Activated CD4-positive, alpha-beta T cell treated with anti-CD3 and anti-CD28 coated beads for 4 hours (primary cell): ENCODE measurements around the gene C18orf63.

Experiments used
- DNase-seq, 2 donors: peaks; one replicate each; pipeline ENCODE4 v3.0.0-alpha.2; 2020

C18orf63 gene

DNA sequence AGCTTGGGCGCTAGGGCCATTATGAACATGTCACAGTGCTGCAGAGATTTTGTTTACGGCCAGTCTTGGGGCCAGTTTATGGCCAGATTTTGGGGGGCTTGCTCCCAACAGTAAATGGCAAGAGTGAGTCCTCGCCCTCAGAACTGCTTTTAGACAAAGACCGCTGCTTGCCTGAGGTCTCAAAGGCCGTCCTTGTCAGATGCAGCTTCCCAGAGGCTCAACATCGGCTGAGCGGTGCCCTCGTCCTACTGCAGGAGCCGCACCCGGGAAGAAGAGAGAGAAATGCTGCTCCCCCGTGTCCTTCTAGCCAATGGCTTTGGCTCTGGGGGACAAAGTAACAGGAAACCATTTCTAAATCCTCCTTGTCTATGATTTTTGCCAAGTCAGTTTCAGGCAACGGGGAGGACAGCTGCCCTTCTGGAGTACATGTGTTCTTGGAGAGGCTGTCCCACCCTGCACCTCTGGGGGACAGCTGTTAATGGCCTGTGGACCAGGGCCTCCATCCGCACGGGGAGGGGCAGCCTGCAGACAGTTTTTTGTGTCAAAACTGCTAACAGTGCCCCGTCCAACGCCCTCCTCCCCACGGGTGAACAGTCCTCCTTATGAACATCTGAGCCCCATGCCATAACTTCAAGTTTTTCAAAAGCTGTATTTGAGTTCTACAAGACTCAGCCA lies 66.1 kb downstream of the C18orf63 start:
- DNase-seq: no peak

GRCh38 chr18:74382481-74383017 lies 66.9 kb downstream of the C18orf63 start:
- no peak for DNase-seq

DNA sequence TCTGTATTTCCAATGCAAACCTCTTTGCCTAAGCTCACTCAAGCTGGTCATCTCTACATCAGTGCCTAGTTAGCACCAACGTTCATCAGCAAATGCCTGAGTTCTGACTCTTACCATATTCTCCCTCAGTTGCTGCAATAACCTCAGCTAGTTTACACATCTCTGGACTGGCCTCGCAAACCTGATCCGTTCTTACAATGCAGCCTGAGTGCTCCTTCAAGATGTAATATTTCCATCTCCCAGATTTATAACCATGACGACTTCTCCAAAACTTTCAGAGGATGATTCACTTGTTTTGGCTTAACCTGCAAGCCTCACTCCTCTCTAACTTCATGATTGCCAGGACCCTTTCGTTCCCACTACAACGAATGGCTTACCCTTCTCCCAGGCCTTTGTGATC lies 71.7 kb downstream of the C18orf63 start:
- no peak for DNase-seq

GRCh38 chr18:74388227-74388626 lies 72.6 kb downstream of the C18orf63 start:
- no peak for DNase-seq

DNA sequence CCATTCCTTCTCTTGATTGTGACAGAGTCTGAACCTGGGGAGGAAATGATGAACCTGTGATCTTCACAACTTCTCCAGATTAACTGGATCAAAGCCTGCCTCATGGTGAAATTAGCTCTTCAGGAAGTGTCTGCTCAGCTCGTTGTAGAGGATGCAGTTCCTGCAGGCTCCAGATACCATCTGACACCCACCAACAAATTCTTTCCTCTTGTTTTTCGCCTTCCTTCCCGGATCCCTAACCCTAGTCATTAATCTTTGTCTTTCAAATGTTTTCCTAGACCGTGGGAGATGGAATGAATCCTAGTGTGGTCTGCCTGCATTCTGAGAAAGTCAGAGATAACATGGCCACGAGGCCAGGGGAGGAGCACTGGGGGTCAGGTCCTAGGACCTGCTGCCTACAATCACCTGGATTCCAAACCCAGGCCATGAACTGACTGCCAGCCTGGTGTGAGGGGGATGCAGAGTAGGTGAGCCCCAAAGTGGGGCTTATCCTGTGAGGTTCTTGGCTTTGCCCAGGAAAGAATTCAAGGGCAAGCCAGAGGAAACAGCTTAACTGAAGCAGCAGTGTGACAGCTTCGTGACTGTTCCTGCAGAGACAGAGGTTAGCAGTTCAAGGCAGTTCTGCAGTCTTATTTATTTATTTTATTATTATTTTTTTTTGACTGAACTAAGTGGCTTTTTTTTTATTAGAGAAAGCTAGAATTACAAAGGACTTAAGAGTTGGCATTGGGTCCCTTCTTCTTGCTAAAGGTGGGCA lies 73.7 kb downstream of the C18orf63 start:
- DNase-seq: no peak

DNA sequence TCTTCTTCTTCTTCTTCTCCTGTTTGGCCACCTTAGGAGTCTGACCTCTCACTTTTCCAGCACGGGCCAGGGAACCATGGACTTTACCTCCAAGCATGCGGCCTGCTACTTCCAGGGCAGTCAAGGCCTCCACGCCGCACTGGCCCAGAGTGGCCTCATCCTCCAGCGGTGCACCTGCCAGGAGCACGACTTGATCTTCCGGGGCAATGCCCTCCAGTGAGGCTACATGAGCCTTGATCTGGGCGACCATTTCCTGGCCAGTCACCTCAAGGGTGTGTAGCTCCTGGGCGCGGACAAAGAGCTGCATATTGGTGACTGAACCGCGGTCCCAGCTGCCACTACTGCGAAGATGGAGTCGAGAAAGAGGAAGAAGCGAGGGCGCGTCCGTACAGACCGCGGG lies 74.4 kb downstream of the C18orf63 start:
- DNase-seq: no peak

- DNase-seq: no peak
These were observed 75.3 kb downstream of the C18orf63 start for GRCh38 chr18:74390900-74391299.

DNA sequence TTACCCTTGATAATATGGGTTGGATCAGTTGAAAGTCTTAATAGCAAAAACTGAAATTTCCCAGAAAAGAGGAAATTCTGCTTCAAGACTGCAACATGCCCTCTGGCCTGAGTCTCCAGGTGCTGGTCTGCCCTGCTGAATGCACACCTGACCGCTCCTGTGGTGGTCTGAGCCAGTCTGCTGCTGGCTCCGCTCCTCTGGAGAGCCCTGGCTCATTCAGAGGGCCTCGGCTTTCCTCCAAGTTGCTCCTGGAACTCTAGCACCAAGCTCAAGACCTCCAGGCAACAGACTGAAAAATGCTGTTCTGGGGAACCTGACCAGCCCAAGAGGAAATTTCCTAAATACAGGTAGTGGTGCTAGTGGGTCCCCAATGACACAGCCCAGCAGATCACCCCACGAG lies 76.7 kb downstream of the C18orf63 start:
- DNase-seq: no peak

DNA sequence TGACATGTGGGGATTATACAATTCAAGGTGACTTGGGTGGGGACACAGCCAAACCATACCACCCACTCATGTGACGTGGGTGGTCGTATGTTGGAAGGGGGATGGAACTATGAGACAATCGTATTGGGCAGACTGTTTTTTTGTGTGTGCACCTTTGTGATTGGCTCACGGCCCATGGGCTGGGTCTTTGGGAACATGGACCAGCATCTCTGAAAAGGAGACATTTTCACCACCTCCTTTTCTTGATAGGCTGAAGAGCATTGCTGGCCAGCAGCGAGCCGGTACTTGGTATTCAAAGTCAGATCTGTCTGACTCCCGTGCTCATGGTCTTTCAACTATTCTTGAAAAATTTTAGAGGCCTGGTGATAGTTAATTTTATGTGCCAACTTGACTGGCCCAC lies 79.4 kb downstream of the C18orf63 start:
- DNase-seq: no peak

DNA sequence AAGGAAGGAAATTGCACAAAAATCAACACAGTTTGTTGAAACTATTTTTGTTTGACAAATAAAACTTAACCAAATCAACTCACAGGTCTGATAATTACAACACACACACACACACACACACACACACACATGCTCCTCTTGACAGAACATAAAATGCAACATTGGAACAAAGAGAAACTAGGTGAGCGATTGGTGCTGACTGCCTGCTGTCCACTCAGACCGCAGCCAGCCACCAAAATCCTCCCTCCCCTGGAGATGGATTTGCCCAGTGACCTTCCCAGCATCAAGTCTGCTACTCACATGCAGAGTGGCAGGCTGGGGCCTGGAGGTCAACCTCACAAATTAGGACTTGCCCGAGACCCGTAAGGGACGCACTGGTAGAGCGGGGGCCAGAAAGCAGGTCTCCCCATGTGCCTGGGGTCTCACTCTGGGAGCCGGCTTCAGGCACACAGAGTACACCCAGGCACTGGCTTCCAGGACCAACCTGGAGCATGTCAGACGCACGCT lies 80.1 kb downstream of the C18orf63 start:
- no peak for DNase-seq

- DNase-seq: no peak
These were observed 80.8 kb downstream of the C18orf63 start for GRCh38 chr18:74396171-74397169.

DNA sequence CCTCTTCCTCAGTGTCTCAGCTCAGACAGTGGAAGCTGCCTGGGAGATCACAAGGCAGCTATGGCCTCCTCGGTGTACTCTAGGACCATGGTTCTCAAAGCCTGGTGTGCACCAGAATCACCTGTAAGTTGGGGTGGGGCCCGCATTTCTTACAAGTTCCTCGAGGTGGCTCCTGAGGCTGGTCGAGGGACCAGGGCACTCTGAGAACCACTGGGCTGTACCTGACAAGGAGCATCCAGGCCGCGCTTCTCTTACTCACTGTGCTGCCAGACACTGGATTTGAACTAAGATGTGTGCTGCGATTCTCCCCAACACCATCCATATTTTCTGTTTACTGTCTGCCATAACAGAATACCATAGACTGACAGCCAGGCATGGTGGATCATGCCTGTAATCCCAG lies 81.9 kb downstream of the C18orf63 start:
- DNase-seq: no peak

DNA sequence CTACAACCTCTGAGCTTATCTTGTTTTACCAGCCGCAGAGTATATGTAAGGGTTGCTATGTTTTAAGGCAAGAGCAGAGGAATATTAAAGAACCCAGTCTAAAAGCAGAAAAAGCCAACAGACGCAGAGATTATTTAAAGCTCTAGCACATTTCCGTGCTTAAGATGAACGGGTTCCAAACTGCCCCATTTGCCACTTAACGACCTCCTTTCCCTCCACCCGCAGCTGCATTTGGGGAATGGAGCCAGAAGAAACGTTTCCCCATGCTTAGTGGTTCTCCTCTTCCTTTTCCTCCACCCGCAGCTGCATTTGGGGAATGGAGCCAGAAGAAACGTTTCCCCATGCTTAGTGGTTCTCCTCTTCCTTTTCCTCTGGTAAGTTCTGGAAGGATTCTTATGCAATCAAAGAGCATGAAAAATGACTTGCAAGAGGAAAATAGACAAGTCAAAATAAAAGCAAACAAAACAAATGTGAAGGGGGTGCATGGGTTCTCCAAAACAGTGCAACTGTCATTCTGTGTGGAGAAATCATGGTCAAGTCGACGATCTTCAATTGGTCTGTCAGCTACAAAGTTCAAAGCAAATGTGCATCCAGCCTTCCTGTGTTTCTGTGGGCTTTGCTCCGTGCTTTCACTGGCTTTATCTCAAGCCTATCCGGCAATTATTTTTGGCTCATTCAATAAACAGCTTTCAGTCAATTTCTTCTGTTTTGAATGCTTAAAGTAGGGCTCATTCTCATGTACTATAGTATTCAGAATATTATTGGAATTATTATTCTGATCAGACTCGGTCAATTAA lies 83.7 kb downstream of the C18orf63 start:
- no peak for DNase-seq

DNA sequence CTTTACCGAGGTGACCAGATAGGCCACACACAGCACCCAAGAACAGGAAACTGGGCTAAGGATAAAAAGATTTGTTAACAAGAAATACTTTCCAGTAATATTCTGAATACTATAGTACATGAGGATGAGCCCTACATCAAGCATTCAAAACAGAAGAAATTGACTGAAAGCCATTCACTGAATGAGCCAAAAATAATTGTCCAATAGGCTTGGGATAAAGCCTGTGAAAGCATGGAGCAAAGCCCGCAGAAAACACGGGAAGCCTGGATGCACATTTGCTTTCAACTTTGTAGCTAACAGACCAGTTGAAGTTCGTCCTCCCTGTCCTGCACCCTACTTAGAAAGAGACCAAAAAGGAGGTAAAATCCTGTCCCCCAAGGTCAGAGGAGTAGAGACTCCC lies 85.2 kb downstream of the C18orf63 start:
- DNase-seq: no peak

DNA sequence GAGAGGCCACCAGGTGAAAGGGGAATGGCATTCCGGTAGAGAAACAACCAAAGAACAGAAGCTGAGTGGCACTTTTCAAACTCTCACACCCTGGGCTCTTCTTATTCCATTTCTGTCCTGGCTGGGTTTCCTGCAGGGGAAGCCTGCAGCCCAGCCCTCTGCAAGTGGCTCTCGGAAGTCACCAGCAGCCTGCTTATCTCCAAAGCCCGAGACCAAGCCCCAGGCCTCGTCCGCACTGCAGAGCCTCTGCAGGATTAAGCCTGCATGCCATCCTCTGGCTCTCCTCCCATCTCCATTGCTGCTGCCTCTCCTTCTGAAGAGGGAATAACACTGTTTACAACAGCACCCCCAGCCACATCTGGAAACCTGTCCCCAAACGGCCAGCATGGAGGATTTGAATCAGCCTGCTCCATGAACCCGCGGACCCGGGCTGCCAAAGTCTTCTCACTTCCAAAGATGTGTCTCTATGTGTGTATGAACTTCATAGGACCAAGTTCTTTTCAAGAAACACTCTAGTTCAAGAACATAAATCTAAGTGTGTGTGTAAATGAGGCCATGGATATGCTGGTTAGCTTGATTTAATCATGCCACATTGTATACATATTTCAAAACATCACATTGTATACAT lies 87.3 kb downstream of the C18orf63 start:
- no peak for DNase-seq

DNA sequence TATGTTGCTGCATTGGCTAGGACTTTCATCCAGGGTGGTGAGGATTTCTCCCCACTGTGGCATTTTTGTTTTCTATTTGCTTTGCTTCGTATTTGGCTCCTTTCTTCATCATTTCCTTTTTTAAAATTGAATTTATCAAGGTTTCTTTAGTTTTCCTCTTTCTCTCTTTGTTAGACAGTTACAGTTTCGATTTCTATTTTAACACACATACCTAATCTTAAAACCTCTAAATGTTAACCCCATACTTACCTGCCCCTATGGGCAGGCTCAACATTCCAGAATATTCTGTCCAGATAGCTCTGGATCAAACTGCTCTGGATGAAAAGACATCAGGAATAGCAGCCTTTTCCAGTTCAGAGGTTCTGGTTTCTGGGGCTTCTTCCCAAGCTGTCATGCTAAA lies 92.2 kb downstream of the C18orf63 start:
- DNase-seq: no peak
